IMR-90 (cell line): ENCODE data around the gene TTC1. TPM values are rescaled to one million over a fixed set of nuclear protein-coding genes. Genes with fewer than 3 reads are reported as not detected.

Source experiments
- ATAC-seq: fragments of 200-7000 bp; cut with Tn5 transposase; 2 replicates; pipeline ENCODE4 v1.9.1; 2020; ENCODE audit warnings: low read depth, mild to moderate bottlenecking, moderate library complexity
- BruUV-seq: library from RNA; stranded (reverse); fragments of 400-500 nt; replicated peaks from 2 replicates; lab custom pipeline; 2021; lab: Mats Ljungman, UMichigan
- CTCF ChIA-PET: fragments of 300-600 bp; formaldehyde crosslinking; extraction: SDS; loops from one replicate; lab custom pipeline; 2021; ENCODE audit warnings: antibody characterized with exemption; lab: Yijun Ruan, JAX
- POLR2A ChIA-PET: fragments of 300-600 bp; sonication (Branson Sonifier 250); formaldehyde crosslinking; loops from one replicate; lab custom pipeline; 2022; ENCODE audit warnings: antibody characterized with exemption; ENCODE audit not compliant: unreplicated experiment; lab: Charles Lee
- DNase-seq: peaks from one replicate; pipeline ENCODE4 v3.0.0; 2013
- H2AFZ ChIP-seq: replicated peaks from 2 replicates; pipeline ENCODE3; 2013; ENCODE audit warnings: low read length, mild to moderate bottlenecking; ENCODE audit not compliant: poor library complexity
- H2AK5ac ChIP-seq: 2 replicates; pipeline ENCODE4 v1.6.1; 2013; ENCODE audit warnings: low read depth, low read length, inconsistent platforms
- H2AK9ac ChIP-seq: replicated peaks from 2 replicates; pipeline ENCODE3; 2013; ENCODE audit warnings: mild to moderate bottlenecking, low read depth, low read length, moderate library complexity; ENCODE audit not compliant: poor library complexity
- H2BK120ac ChIP-seq: 2 replicates; pipeline ENCODE4 v1.6.1; 2013; ENCODE audit warnings: low read depth, low read length, inconsistent platforms
- H2BK15ac ChIP-seq: 3 replicates; pipeline ENCODE4 v1.6.1; 2013; ENCODE audit warnings: low read depth, low read length, inconsistent platforms
- H2BK20ac ChIP-seq: 2 replicates; pipeline ENCODE4 v1.6.1; 2013; ENCODE audit warnings: low read depth, mild to moderate bottlenecking, inconsistent platforms, low read length, moderate library complexity
- H2BK5ac ChIP-seq: 2 replicates; pipeline ENCODE4 v1.6.1; 2013; ENCODE audit warnings: mild to moderate bottlenecking, low read depth, low read length, inconsistent platforms; ENCODE audit not compliant: poor library complexity, severe bottlenecking
- H3K14ac ChIP-seq: replicated peaks from 2 replicates; pipeline ENCODE4 v1.6.1; 2013; ENCODE audit warnings: low read depth, low read length, inconsistent platforms
- H3K18ac ChIP-seq: 2 replicates; pipeline ENCODE4 v1.6.1; 2013; ENCODE audit warnings: low read depth, low read length, control low read depth
- H3K23ac ChIP-seq: 2 replicates; pipeline ENCODE4 v1.6.1; 2013; ENCODE audit warnings: low read depth, low read length, inconsistent platforms
- H3K27ac ChIP-seq: 2 replicates; pipeline ENCODE4 v1.5.1; 2013; ENCODE audit warnings: mild to moderate bottlenecking, control low read depth, low read length; ENCODE audit not compliant: insufficient read depth
- H3K27me3 ChIP-seq: 2 replicates; pipeline ENCODE4 v1.6.1; 2013; ENCODE audit warnings: low read length; ENCODE audit not compliant: control insufficient read depth, insufficient read depth
- H3K36me3 ChIP-seq: 2 replicates; pipeline ENCODE4 v1.6.1; 2013; ENCODE audit warnings: low read length, mixed read lengths; ENCODE audit not compliant: control insufficient read depth, insufficient read depth
- H3K4ac ChIP-seq: 2 replicates; pipeline ENCODE4 v1.6.1; 2013; ENCODE audit warnings: low read depth, low read length, inconsistent platforms
- H3K4me1 ChIP-seq: 2 replicates; pipeline ENCODE4 v1.6.1; 2013; ENCODE audit warnings: low read length, mixed read lengths; ENCODE audit not compliant: control insufficient read depth, insufficient read depth
- H3K4me2 ChIP-seq: 2 replicates; pipeline ENCODE4 v1.6.1; 2013; ENCODE audit warnings: low read depth, mild to moderate bottlenecking, control low read depth, low read length, moderate library complexity
- H3K4me3 ChIP-seq: 2 replicates; pipeline ENCODE4 v1.5.1; 2013; ENCODE audit warnings: low read depth, mild to moderate bottlenecking, control low read depth, low read length, moderate library complexity; ENCODE audit not compliant: insufficient read depth
- H3K56ac ChIP-seq: 2 replicates; pipeline ENCODE4 v1.6.1; 2013; ENCODE audit warnings: low read length, inconsistent platforms; ENCODE audit not compliant: insufficient read depth; ENCODE audit errors: extremely low read depth
- H3K79me1 ChIP-seq, 2 experiments: 2 replicates each; pipeline ENCODE4 v1.6.1; 2013; ENCODE audit warnings: low read length in 2 of 2, inconsistent platforms in 1 of 2, low read depth in 1 of 2
- H3K9ac ChIP-seq: 2 replicates; pipeline ENCODE4 v1.6.1; 2013; ENCODE audit warnings: low read depth, low read length, control low read depth
- H3K9me1 ChIP-seq: 2 replicates; pipeline ENCODE4 v1.6.1; 2013; ENCODE audit warnings: low read length, inconsistent platforms; ENCODE audit not compliant: insufficient read depth
- H3K9me3 ChIP-seq: 2 replicates; pipeline ENCODE4 v1.6.1; 2013; ENCODE audit warnings: low read length; ENCODE audit not compliant: control insufficient read depth, insufficient read depth
- H4K20me1 ChIP-seq: 2 replicates; pipeline ENCODE4 v1.6.1; 2013; ENCODE audit warnings: low read length, inconsistent platforms; ENCODE audit not compliant: insufficient read depth
- H4K5ac ChIP-seq: 2 replicates; pipeline ENCODE4 v1.6.1; 2013; ENCODE audit warnings: mild to moderate bottlenecking, low read depth, low read length, control low read depth
- H4K8ac ChIP-seq, 2 experiments: 2 replicates each; pipeline ENCODE4 v1.6.1; 2013; ENCODE audit warnings: low read depth in 2 of 2, low read length in 2 of 2, control low read depth in 1 of 2, inconsistent platforms in 1 of 2
- H4K91ac ChIP-seq: 2 replicates; pipeline ENCODE4 v1.6.1; 2013; ENCODE audit warnings: low read depth, low read length, inconsistent platforms; ENCODE audit not compliant: insufficient read depth
- BHLHE40 ChIP-seq: fragments of 150-350 bp; IDR thresholded peaks from 2 replicates; pipeline ENCODE4 v1.6.1; 2016; ENCODE audit warnings: mild to moderate bottlenecking, low read depth, low read length
- CHD1 ChIP-seq: IDR thresholded peaks from 2 replicates; pipeline ENCODE4 v1.6.1; 2012; ENCODE audit warnings: low read depth, low read length, improper control_type of control experiment
- FOS ChIP-seq: fragments of 150-350 bp; IDR thresholded peaks from 2 replicates; pipeline ENCODE4 v1.6.1; 2016; ENCODE audit warnings: low read depth, low read length
- MXI1 ChIP-seq: IDR thresholded peaks from 2 replicates; pipeline ENCODE4 v1.6.1; 2012; ENCODE audit warnings: low read depth, mild to moderate bottlenecking, low read length, moderate library complexity, borderline replicate concordance
- NFE2L2 ChIP-seq: fragments of 150-350 bp; IDR thresholded peaks from 2 replicates; pipeline ENCODE4 v1.6.1; 2016; ENCODE audit warnings: low read depth, mild to moderate bottlenecking, low read length
- RAD21 ChIP-seq: IDR thresholded peaks from 2 replicates; pipeline ENCODE4 v1.6.1; 2012; ENCODE audit warnings: low read length, improper control_type of control experiment
- RCOR1 ChIP-seq: IDR thresholded peaks from 2 replicates; pipeline ENCODE4 v1.6.1; 2012; ENCODE audit warnings: mild to moderate bottlenecking, low read length, improper control_type of control experiment; ENCODE audit not compliant: insufficient replicate concordance
- RFX5 ChIP-seq: IDR thresholded peaks from 2 replicates; pipeline ENCODE4 v1.8.0; 2012; ENCODE audit warnings: low read depth, mild to moderate bottlenecking, low read length, moderate library complexity
- WGBS, 2 experiments: methylation state at CpG; one replicate each; pipeline versions ENCODE4 v1.1.5 to v1.1.7; 2013; ENCODE audit warnings: missing lambda C conversion rate in 2 of 2; ENCODE audit not compliant: insufficient read length in 1 of 2; ENCODE audit errors: extremely low coverage in 2 of 2; 5-methylcytosine and 5-hydroxymethylcytosine counted together
- dilution Hi-C: fragments of 300-500 bp; cut with HindIII; formaldehyde crosslinking; loops from one replicate; pipeline ENCODE4 v1.14.3; 2018; ENCODE audit warnings: low sequenced_read_pairs; ENCODE audit not compliant: unreplicated experiment
- in situ Hi-C: fragments of 300-500 bp; cut with MboI; formaldehyde crosslinking; loops from 3 replicates; pipeline ENCODE4 v1.14.3; 2019; ENCODE audit warnings: low sequenced_read_pairs, inconsistent platforms, mixed read lengths
- intact Hi-C: fragments of 100-400 bp; cut with micrococcal nuclease; formaldehyde crosslinking; loops from 2 replicates; pipeline ENCODE4 v1.10.0; 2022
- polyA plus RNA-seq, 3 experiments: library from polyadenylated mRNA; depleted of rRNA; stranded (reverse); fragments of >200 nt; gene quantifications; 2 replicates each; pipeline ENCODE4 v1.2.3, GENCODE V29; 2012; ENCODE audit warnings: low replicate concordance in 1 of 3
- total RNA-seq: library from RNA; depleted of rRNA; stranded (reverse); fragments of >200 nt; gene quantifications from 2 replicates; pipeline ENCODE4 v1.2.3, GENCODE V29; 2012
- TF ChIP-seq, protein P1 (sequence below): conservative IDR thresholded peaks from 2 replicates; pipeline ENCODE4 v1.5.1; 2012; ENCODE audit warnings: mild to moderate bottlenecking, low read depth, low read length, improper control_type of control experiment
- TF ChIP-seq, protein P2 (sequence below): fragments of 150-350 bp; IDR thresholded peaks from 2 replicates; pipeline ENCODE4 v1.6.1; 2016; ENCODE audit warnings: low read depth, mild to moderate bottlenecking, low read length, moderate library complexity, borderline replicate concordance

TTC1 gene
- total and polyA plus RNA-seq, 2 of the 4 experiments (the other 2 are of a cell fraction), result 23.1 to 41.1 TPM

GRCh38 chr5:159972538-159973362 is 36.2 kb upstream of the TTC1 start:
- no peak overlapping the region for H3K9ac ChIP-seq
- ChIA-PET POLR2A (no interaction called here), CTCF (no interaction called here)
- no peak overlapping the region for H2BK5ac ChIP-seq
- in situ Hi-C loops (loop anchor here (25.0 kb wide), 1 partner anchor 810 kb away; no protein-coding TSS in a partner anchor), dilution Hi-C loops (no loop called here), intact Hi-C loops (loop anchor here (10.0 kb wide), 3 partner anchors 208 to 808 kb away; partner anchors contain the start of gene RNF145)
- peak overlapping the region; percentile 34 for H2AFZ ChIP-seq
- H3K4me1 ChIP-seq, result peaks cover 23% of the 10 kb centered on the region
- H2BK15ac ChIP-seq, result peak overlapping the region; percentile 73; the same call in 2 of the 3 replicates
- H3K4me3 ChIP-seq, result no peak overlapping the region
- peaks cover 21% of the 10 kb centered on the region for H3K9me1 ChIP-seq
- no peaks in the 10 kb centered on the region for H3K36me3 ChIP-seq
- H3K27me3 ChIP-seq, result no peaks in the 10 kb centered on the region
- no peak for ATAC-seq
- H3K9me3 ChIP-seq, result no peaks in the 10 kb centered on the region
- no peak overlapping the region for H3K23ac ChIP-seq
- H2BK120ac ChIP-seq, result peak overlapping the region; percentile 68
- H3K14ac ChIP-seq, result 0 out of 2 replicates have a peak overlapping the region, but pooled peaks have one; percentile 26
- H4K5ac ChIP-seq, result peak overlapping the region; percentile 1; the same call in 1 of the 2 replicates
- TF ChIP-seq MXI1 (no peak), RFX5 (no peak), RAD21 (no peak), NFE2L2 (no peak), FOS (no peak), BHLHE40 (no peak), CHD1 (no peak), RCOR1 (no peak)
- TF ChIP-seq, protein P1, sequence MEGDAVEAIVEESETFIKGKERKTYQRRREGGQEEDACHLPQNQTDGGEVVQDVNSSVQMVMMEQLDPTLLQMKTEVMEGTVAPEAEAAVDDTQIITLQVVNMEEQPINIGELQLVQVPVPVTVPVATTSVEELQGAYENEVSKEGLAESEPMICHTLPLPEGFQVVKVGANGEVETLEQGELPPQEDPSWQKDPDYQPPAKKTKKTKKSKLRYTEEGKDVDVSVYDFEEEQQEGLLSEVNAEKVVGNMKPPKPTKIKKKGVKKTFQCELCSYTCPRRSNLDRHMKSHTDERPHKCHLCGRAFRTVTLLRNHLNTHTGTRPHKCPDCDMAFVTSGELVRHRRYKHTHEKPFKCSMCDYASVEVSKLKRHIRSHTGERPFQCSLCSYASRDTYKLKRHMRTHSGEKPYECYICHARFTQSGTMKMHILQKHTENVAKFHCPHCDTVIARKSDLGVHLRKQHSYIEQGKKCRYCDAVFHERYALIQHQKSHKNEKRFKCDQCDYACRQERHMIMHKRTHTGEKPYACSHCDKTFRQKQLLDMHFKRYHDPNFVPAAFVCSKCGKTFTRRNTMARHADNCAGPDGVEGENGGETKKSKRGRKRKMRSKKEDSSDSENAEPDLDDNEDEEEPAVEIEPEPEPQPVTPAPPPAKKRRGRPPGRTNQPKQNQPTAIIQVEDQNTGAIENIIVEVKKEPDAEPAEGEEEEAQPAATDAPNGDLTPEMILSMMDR, result no peak
- TF ChIP-seq, protein P2, sequence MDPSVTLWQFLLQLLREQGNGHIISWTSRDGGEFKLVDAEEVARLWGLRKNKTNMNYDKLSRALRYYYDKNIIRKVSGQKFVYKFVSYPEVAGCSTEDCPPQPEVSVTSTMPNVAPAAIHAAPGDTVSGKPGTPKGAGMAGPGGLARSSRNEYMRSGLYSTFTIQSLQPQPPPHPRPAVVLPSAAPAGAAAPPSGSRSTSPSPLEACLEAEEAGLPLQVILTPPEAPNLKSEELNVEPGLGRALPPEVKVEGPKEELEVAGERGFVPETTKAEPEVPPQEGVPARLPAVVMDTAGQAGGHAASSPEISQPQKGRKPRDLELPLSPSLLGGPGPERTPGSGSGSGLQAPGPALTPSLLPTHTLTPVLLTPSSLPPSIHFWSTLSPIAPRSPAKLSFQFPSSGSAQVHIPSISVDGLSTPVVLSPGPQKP, result no peak
- peak overlapping the region; percentile 57 for H2BK20ac ChIP-seq
- H3K18ac ChIP-seq, result no peak overlapping the region; the same call in 1 of the 2 replicates
- no TSS peak for BruUV-seq
- peaks cover 0 to 5% of the 10 kb centered on the region in 2 experiments; a peak in 2 of 4 replicates for H3K79me1 ChIP-seq
- peaks cover 3% of the 10 kb centered on the region; the same call in 1 of the 2 replicates for H4K20me1 ChIP-seq
- H3K4me2 ChIP-seq, result no peak overlapping the region
- H4K8ac ChIP-seq, result peak overlapping the region in 1 of 2 experiments; percentile 24; a peak in 2 of 4 replicates
- WGBS, 2 experiments, result 91% methylated on average over 20 of the region's 50 CpGs; no CpG with 5 or more reads in 1 of the 2 experiments
- peak overlapping the region; percentile 85 for H2AK5ac ChIP-seq
- no peak overlapping the region for H2AK9ac ChIP-seq
- no peak overlapping the region for H3K27ac ChIP-seq
- H4K91ac ChIP-seq, result peak overlapping the region; percentile 44
- no peak for DNase-seq
- H3K4ac ChIP-seq, result peak overlapping the region; percentile 84
- H3K56ac ChIP-seq, result no peak overlapping the region
